Mucosa of descending colon (tissue), 3 donors: ENCODE data around the gene ABCA9. TPM values are rescaled to one million over a fixed set of nuclear protein-coding genes. Genes with fewer than 3 reads are reported as not detected.

Experiments
- ATAC-seq: fragments of 200-7000 bp; cut with Tn5 transposase; one replicate; pipeline ENCODE4 v1.9.1; 2020; ENCODE audit warnings: mild to moderate bottlenecking, moderate library complexity
- DNase-seq, 3 donors: peaks; one replicate each; pipeline ENCODE4 v3.0.0-alpha.2; 2020
- H3K36me3 ChIP-seq: fragments of 200-600 bp; one replicate; pipeline ENCODE4 v1.8.0; 2021; ENCODE audit warnings: low read depth, mild to moderate bottlenecking
- H3K4me1 ChIP-seq: fragments of 200-600 bp; one replicate; pipeline ENCODE4 v1.8.0; 2021; ENCODE audit warnings: low read depth, mild to moderate bottlenecking
- H3K4me3 ChIP-seq: fragments of 200-600 bp; one replicate; pipeline ENCODE4 v1.8.0; 2021; ENCODE audit warnings: mild to moderate bottlenecking
- H3K9me3 ChIP-seq: fragments of 200-600 bp; one replicate; pipeline ENCODE4 v1.8.0; 2021; ENCODE audit warnings: mild to moderate bottlenecking
- CTCF ChIP-seq: fragments of 200-600 bp; IDR thresholded peaks from one replicate; pipeline ENCODE4 v1.8.0; 2022; ENCODE audit warnings: antibody characterized with exemption, mild to moderate bottlenecking
- intact Hi-C, 2 donors: fragments of 100-400 bp; cut with DNase I in 1 of 2; cut with micrococcal nuclease in 1 of 2; formaldehyde crosslinking; loops; one replicate each; pipeline versions ENCODE4 v1.11.0 to v1.11.1; 2022; cut with DNase I, micrococcal nuclease
- total RNA-seq, 3 donors: library from RNA; stranded (reverse); fragmentation: NEBNext Ultra II Directional in 2 of 3; extraction: Animal tissue kit (Norgen Biotek cat#: 25700) in 2 of 3; gene quantifications; one replicate each; pipeline versions ENCODE4 v1.2.1 to v1.2.4, GENCODE V29; 2021 to 2023
- donor health status: DM: no; HTN: no; CAD: no; lungs with moderate emphysema.
- donor health status: DM: no; HTN: no; CAD: no.
- donor health status: DM: no; HTN: yes; CAD: no.

Gene ABCA9
- total RNA-seq, 3 donors from 2014 or later = 2.0 to 20.0 (median 3.6) TPM

DNA sequence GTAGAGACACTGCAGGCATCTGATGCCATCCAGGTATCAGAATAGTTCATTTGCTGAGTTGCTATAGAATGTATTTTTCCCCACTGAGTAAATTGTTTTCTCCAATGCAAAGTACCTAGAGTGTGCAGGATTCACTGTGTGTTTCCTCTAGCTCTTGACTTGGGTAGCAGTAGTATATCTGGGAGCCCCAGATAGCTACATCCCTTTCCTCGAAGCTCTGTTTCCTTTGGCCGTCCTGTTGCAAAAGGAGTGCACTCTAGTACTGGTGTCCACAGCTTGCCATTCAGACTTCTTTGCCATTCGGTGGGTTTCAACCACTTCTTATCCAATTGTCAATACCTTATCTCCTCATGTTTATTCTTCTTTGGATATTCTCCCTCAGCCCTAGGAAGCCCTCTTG is 118.3 kb downstream of the ABCA9 start:
- Histone ChIP-seq H3K36me3 (no peaks in the 10 kb centered on the region), H3K4me3 (no peak overlapping the region), H3K9me3 (no peaks in the 10 kb centered on the region), H3K4me1 (no peaks in the 10 kb centered on the region)
- DNase-seq = no peak
- no peak for ATAC-seq
- no peak for TF ChIP-seq CTCF
- intact Hi-C loops = no loop called here

DNA sequence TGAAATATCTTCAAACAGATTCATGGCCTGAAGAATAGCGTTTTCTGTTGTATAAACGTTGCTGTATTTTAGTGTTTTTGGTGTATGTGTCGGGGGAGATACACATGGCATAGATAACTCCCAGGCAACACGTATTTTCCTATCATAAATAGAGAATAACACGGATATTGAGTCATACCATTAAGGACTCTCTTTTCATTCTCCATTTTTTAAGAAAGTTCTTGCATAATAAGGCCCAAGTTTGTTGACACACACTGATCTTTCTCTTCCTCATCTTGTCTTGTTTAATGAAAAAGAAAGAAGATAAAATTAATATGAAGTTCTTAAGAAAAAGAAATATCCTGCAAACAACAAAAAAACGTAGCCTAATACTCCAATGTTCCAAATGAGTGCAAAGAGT is 119.0 kb downstream of the ABCA9 start:
- intact Hi-C loops = no loop called here
- Histone ChIP-seq H3K36me3 (no peaks in the 10 kb centered on the region), H3K4me3 (no peak overlapping the region), H3K9me3 (no peaks in the 10 kb centered on the region), H3K4me1 (no peaks in the 10 kb centered on the region)
- no peak for TF ChIP-seq CTCF
- ATAC-seq = no peak
- DNase-seq = no peak

DNA sequence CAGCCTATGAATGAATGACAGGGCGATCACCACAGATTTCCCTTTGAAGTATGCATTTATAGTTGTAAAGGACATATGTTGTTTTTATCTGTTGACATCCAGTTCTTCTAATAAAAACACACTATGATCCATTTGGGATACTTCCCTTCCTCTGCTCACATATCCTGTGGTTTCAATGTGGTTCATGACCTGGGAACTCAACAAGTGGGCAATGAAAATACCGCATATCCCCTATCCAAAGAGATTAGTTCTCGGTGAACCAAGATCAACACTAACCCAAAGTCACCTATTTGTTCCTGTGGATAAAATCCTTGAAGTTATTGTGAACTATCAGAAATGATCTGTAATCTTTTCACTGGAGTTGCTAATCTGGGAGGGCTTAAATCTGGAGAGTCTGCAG is 121.5 kb downstream of the ABCA9 start:
- Histone ChIP-seq H3K4me3 (no peak overlapping the region), H3K36me3 (no peaks in the 10 kb centered on the region), H3K4me1 (no peaks in the 10 kb centered on the region), H3K9me3 (no peaks in the 10 kb centered on the region)
- intact Hi-C loops = no loop called here
- no peak for TF ChIP-seq CTCF
- DNase-seq (no peak), ATAC-seq (no peak)

DNA sequence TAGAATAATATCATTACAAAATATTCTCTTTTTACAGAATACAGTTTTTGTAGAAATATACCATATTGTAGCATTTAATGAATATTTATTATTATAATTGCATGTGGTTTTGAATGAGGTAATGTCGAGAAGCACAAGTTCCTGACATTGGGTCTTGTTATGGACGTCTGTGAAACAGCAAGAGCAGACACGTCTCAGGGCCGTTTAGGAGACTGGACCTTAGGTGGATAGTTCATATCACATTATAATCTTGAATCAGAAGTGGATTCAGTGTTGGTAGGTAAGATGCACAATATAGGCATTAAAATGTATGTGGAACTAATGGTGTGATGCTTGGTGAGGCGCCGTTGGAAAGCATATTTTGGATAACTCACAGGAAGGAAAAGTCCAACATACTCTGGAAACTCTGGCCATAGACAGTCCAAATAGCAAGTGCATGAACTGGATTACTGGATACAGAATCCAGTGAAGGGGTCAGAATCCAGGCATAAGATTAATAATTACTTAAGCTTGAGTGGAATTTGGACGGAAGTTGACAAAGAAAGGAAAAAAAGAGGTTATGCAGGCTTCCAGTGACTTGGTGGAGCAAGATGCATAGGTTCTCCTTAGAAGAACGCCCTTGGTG is 122.7 kb downstream of the ABCA9 start:
- no peak overlapping the region for H3K4me3 ChIP-seq
- ATAC-seq (no peak), DNase-seq (no peak)
- no peaks in the 10 kb centered on the region for H3K36me3 ChIP-seq
- H3K9me3 ChIP-seq = no peaks in the 10 kb centered on the region
- H3K4me1 ChIP-seq = no peaks in the 10 kb centered on the region
- no peak for TF ChIP-seq CTCF
- intact Hi-C loops = no loop called here

GRCh38 chr17:68927516-68927915 is 133.2 kb downstream of the ABCA9 start:
- Histone ChIP-seq H3K36me3 (no peaks in the 10 kb centered on the region), H3K9me3 (no peaks in the 10 kb centered on the region), H3K4me1 (no peaks in the 10 kb centered on the region), H3K4me3 (no peak overlapping the region)
- ATAC-seq (no peak), DNase-seq (no peak)
- no peak for TF ChIP-seq CTCF
- intact Hi-C loops = no loop called here
